Measurements from ENCODE around the gene ME3. TPM values are rescaled to one million over a fixed set of nuclear protein-coding genes. Genes with fewer than 3 reads are reported as not detected.

The ME3 gene
- total RNA-seq, 1 experiment from 2014 or later = 35.3 TPM

- intact Hi-C loops (cut with micrococcal nuclease; ENCODE audit: unreplicated experiment) = no loop called here
- in situ Hi-C loops (cut with HindIII; ENCODE audit: low pct_unique_long_range_greater_than_20kb, low sequenced_read_pairs) = no loop called here
Observed at GRCh38 chr11:86663761-86664160, 8.7 kb downstream of the ME3 start.

GRCh38 chr11:86663291-86663690, 9.1 kb downstream of the ME3 start:
- Histone ChIP-seq H3K27ac (ENCODE audit: low read length) (peak overlapping the region; percentile 49; the same call in 1 of the 2 replicates), H3K4me3 (ENCODE audit: low read depth in 2 of 2, low read length in 2 of 2) (no peak overlapping the region), H3K9me3 (ENCODE audit: control insufficient read depth, insufficient read depth, low read depth, low read length) (no peaks in the 10 kb centered on the region), H3K4me1 (ENCODE audit: control insufficient read depth, insufficient read depth, low read length) (peaks cover 12% of the 10 kb centered on the region; the same call in 1 of the 2 replicates), H3K36me3 (ENCODE audit: control insufficient read depth, insufficient read depth, low read length) (no peaks in the 10 kb centered on the region; the same call in 1 of the 2 replicates), H3K27me3 (ENCODE audit: control insufficient read depth, insufficient read depth, low read length) (no peaks in the 10 kb centered on the region)
- CTCF ChIA-PET = no interaction called here
- BruUV-seq (replicated peaks) = no TSS peak
- in situ Hi-C loops (cut with HindIII; ENCODE audit: low pct_unique_long_range_greater_than_20kb, low sequenced_read_pairs) = no loop called here
- TF ChIP-seq TCF7L2 (IDR thresholded peaks at IDR 0.05; ENCODE audit: low read depth, low read length) (no peak), SIN3A (IDR thresholded peaks at IDR 0.05; ENCODE audit: borderline replicate concordance, insufficient read depth, low read depth, low read length) (no peak)
- POLR2A ChIA-PET = no interaction called here
- ATAC-seq = no peak
- no peak for DNase-seq (ENCODE audit: low read depth, low spot score)
- intact Hi-C loops (cut with micrococcal nuclease; ENCODE audit: unreplicated experiment) = no loop called here

More at GRCh38 chr11:86663761-86664160, 8.7 kb downstream of the ME3 start:
- ATAC-seq (no peak), DNase-seq (ENCODE audit: low read depth, low spot score) (no peak)
- ChIA-PET POLR2A (no interaction called here), CTCF (no interaction called here)
- peak overlapping the region; percentile 31; the same call in 1 of the 2 replicates for H3K27ac ChIP-seq (ENCODE audit: low read length)
- TF ChIP-seq CTCF (IDR thresholded peaks at IDR 0.05) (no peak), TCF7L2 (IDR thresholded peaks at IDR 0.05; ENCODE audit: low read depth, low read length) (no peak), POLR2AphosphoS5 (IDR thresholded peaks at IDR 0.05; ENCODE audit: low read depth, low read length) (no peak), SIN3A (IDR thresholded peaks at IDR 0.05; ENCODE audit: borderline replicate concordance, insufficient read depth, low read depth, low read length) (no peak), REST (IDR thresholded peaks at IDR 0.05; ENCODE audit: insufficient read depth in 1 of 2, low read depth in 2 of 2, low read length in 1 of 2) (no peak)
- H3K27me3 ChIP-seq (ENCODE audit: control insufficient read depth, insufficient read depth, low read length) = no peaks in the 10 kb centered on the region
- BruUV-seq (replicated peaks) = no TSS peak
- H3K4me1 ChIP-seq (ENCODE audit: control insufficient read depth, insufficient read depth, low read length) = peaks cover 17% of the 10 kb centered on the region
- no peaks in the 10 kb centered on the region; the same call in 1 of the 2 replicates for H3K36me3 ChIP-seq (ENCODE audit: control insufficient read depth, insufficient read depth, low read length)
- no peak overlapping the region for H3K4me3 ChIP-seq (ENCODE audit: low read depth in 2 of 2, low read length in 2 of 2)
- no peaks in the 10 kb centered on the region for H3K9me3 ChIP-seq (ENCODE audit: control insufficient read depth, insufficient read depth, low read depth, low read length)

GRCh38 chr11:86660736-86661135, 11.7 kb downstream of the ME3 start:
- H3K27ac ChIP-seq (ENCODE audit: low read length) = peak overlapping the region; percentile 69; the same call in 1 of the 2 replicates
- ChIA-PET POLR2A (no interaction called here), CTCF (no interaction called here)
- intact Hi-C loops (cut with micrococcal nuclease; ENCODE audit: unreplicated experiment) = no loop called here
- H3K9me3 ChIP-seq (ENCODE audit: control insufficient read depth, insufficient read depth, low read depth, low read length) = no peaks in the 10 kb centered on the region
- DNase-seq (ENCODE audit: low read depth, low spot score) = no peak
- ATAC-seq = no peak
- no peaks in the 10 kb centered on the region for H3K27me3 ChIP-seq (ENCODE audit: control insufficient read depth, insufficient read depth, low read length)
- H3K4me1 ChIP-seq (ENCODE audit: control insufficient read depth, insufficient read depth, low read length) = peaks cover 8% of the 10 kb centered on the region; the same call in 1 of the 2 replicates
- no peaks in the 10 kb centered on the region; the same call in 1 of the 2 replicates for H3K36me3 ChIP-seq (ENCODE audit: control insufficient read depth, insufficient read depth, low read length)
- in situ Hi-C loops (cut with HindIII; ENCODE audit: low pct_unique_long_range_greater_than_20kb, low sequenced_read_pairs) = no loop called here
- no TSS peak for BruUV-seq (replicated peaks)
- TF ChIP-seq POLR2AphosphoS5 (IDR thresholded peaks at IDR 0.05; ENCODE audit: low read depth, low read length) (no peak), REST (IDR thresholded peaks at IDR 0.05; ENCODE audit: insufficient read depth in 1 of 2, low read depth in 2 of 2, low read length in 1 of 2) (no peak)
- no peak overlapping the region for H3K4me3 ChIP-seq (ENCODE audit: low read depth in 2 of 2, low read length in 2 of 2)
